Colon (tissue), 2 donors: ENCODE data around the gene DDX10.
"Not testable (repeated sequence)": the region's sequence is repeated elsewhere in the genome, so short reads cannot be mapped to it uniquely, and the experiment has no call there.

Experiments
- FAIRE-seq: peaks from 2 replicates; lab custom pipeline; 2012; peaks lifted over from hg19 to GRCh38; lab: Jason Lieb, UNC
- donor health status: control.
- donor health status: control.

The DDX10 gene

GRCh38 chr11:108664730-108665525 is at the start of gene DDX10:
DDX10 (plus strand) TSS chr11:108665069; CDS start chr11:108665154, 85 bp downstream.
- FAIRE-seq: peak; percentile 70

GRCh38 chr11:108616549-108616948 is 48.3 kb upstream of the DDX10 start:
- no peak for FAIRE-seq

- FAIRE-seq: no peak
These were observed 47.8 kb upstream of the DDX10 start for GRCh38 chr11:108617055-108617454.

GRCh38 chr11:108618529-108618928 is 46.3 kb upstream of the DDX10 start:
- FAIRE-seq: no peak

GRCh38 chr11:108620958-108621772 is 43.7 kb upstream of the DDX10 start:
- FAIRE-seq: no peak

GRCh38 chr11:108622341-108622740 is 42.5 kb upstream of the DDX10 start:
- no peak for FAIRE-seq

- no peak for FAIRE-seq
These were observed 40.5 kb upstream of the DDX10 start for GRCh38 chr11:108624196-108624925.

- FAIRE-seq: no peak
These were observed 36.5 kb upstream of the DDX10 start for GRCh38 chr11:108628326-108628725.

- no peak for FAIRE-seq
These were observed 36.1 kb upstream of the DDX10 start for GRCh38 chr11:108628812-108629211.

- no peak for FAIRE-seq
These were observed 35.6 kb upstream of the DDX10 start for GRCh38 chr11:108629274-108629673.

- no peak for FAIRE-seq
These were observed 32.7 kb upstream of the DDX10 start for GRCh38 chr11:108632041-108632704.

GRCh38 chr11:108635106-108635505 is 29.8 kb upstream of the DDX10 start:
- no peak for FAIRE-seq

- FAIRE-seq: no peak
These were observed 28.6 kb upstream of the DDX10 start for GRCh38 chr11:108636222-108636621.

- no peak for FAIRE-seq
These were observed 25.7 kb upstream of the DDX10 start for GRCh38 chr11:108639146-108639545.

- FAIRE-seq: not testable (repeated sequence)
These were observed 23.1 kb upstream of the DDX10 start for GRCh38 chr11:108641752-108642151.

- no peak for FAIRE-seq
These were observed 20.9 kb upstream of the DDX10 start for GRCh38 chr11:108643974-108644373.

GRCh38 chr11:108645970-108646369 is 18.9 kb upstream of the DDX10 start:
- no peak for FAIRE-seq

GRCh38 chr11:108647387-108647700 is 17.5 kb upstream of the DDX10 start:
- no peak for FAIRE-seq

GRCh38 chr11:108647701-108648527 is 17.0 kb upstream of the DDX10 start:
- FAIRE-seq: no peak

GRCh38 chr11:108648528-108648885 is 16.4 kb upstream of the DDX10 start:
- no peak for FAIRE-seq

GRCh38 chr11:108654100-108654499 is 10.8 kb upstream of the DDX10 start:
- not testable (repeated sequence) for FAIRE-seq
